GM12872 (cell line): ENCODE measurements around the gene UBALD1.

ENCODE experiments used
- TF ChIP-seq, protein P1 (sequence below): IDR thresholded peaks from 3 replicates; pipeline ENCODE4 v1.5.1; 2011; ENCODE audit warnings: low read depth, mild to moderate bottlenecking, low read length, moderate library complexity; ENCODE audit not compliant: insufficient read depth

UBALD1 gene

GRCh38 chr16:4588386-4588785 is 26.3 kb downstream of the UBALD1 start:
- TF ChIP-seq, protein P1, sequence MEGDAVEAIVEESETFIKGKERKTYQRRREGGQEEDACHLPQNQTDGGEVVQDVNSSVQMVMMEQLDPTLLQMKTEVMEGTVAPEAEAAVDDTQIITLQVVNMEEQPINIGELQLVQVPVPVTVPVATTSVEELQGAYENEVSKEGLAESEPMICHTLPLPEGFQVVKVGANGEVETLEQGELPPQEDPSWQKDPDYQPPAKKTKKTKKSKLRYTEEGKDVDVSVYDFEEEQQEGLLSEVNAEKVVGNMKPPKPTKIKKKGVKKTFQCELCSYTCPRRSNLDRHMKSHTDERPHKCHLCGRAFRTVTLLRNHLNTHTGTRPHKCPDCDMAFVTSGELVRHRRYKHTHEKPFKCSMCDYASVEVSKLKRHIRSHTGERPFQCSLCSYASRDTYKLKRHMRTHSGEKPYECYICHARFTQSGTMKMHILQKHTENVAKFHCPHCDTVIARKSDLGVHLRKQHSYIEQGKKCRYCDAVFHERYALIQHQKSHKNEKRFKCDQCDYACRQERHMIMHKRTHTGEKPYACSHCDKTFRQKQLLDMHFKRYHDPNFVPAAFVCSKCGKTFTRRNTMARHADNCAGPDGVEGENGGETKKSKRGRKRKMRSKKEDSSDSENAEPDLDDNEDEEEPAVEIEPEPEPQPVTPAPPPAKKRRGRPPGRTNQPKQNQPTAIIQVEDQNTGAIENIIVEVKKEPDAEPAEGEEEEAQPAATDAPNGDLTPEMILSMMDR = no peak

GRCh38 chr16:4586291-4586690 is 28.4 kb downstream of the UBALD1 start:
- TF ChIP-seq, protein P1 = no peak

DNA sequence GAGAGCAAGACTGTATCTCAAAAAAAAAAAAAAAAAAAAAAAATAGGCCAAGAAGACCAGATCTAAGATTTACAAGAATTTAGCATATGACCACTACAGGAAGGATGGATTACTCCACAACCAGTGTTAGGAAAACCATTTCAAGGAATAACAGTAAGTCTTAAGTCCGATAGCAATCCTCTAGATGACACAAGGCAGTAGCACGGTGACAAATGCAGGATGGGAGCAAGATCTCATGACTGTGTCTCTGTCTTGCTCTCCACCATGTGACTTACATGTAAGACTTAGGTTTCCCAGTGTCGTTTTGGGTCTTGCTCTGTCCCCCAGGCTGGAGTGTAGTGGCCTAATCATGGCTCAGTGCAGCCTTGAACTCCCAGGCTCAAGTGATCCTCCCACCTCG is 30.8 kb downstream of the UBALD1 start:
- TF ChIP-seq, protein P1 = no peak

GRCh38 chr16:4580250-4580649 is 34.4 kb downstream of the UBALD1 start:
- TF ChIP-seq, protein P1 = no peak

DNA sequence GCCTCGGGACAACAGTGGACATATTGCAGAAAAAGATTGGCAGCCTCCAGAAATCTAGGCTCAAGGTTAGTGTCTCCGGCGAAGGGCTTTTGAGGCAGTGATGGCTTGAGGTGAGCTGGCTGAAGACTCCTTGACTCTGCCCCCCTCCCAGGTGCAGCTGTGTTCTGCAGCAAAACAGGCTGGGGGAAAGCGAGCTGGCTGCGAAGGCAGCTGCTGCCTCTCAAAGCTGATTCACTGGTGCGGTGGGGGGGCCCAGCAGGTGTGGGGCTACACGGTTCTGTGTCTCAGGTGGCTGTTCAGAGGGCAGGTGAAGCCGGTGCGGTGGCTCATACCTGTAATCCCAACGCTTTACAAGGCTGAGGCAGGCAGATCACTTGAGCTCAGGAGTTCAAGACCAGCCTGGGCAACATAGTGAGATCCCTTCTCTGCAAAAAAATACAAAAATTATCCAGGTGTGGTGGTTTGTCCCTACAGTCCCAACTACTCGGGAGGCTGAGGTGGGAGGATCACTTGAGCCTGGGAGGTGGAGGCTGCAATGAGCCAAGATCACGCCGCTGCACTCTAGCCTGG is 35.6 kb downstream of the UBALD1 start:
- TF ChIP-seq, protein P1 = no peak

DNA sequence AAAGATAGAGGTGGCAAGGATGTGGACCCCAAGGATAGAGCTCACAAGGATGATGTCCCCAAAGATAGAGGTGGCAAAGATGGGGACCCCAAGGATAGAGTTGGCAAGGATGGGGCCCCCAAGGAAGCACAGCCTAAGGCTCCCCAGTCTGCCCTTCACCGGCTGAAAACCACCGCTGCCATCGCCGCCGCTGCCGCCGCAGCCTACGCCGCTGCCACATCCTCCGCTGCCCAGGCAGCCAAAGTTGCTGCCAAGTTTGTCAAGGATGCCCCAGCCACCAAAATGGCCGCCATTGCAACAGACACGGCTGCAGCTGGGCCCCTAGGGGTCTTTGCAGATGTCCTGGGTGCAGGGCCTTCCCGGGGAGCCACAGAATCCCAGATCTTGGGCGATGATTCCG is 38.7 kb downstream of the UBALD1 start:
- TF ChIP-seq, protein P1 = no peak

DNA sequence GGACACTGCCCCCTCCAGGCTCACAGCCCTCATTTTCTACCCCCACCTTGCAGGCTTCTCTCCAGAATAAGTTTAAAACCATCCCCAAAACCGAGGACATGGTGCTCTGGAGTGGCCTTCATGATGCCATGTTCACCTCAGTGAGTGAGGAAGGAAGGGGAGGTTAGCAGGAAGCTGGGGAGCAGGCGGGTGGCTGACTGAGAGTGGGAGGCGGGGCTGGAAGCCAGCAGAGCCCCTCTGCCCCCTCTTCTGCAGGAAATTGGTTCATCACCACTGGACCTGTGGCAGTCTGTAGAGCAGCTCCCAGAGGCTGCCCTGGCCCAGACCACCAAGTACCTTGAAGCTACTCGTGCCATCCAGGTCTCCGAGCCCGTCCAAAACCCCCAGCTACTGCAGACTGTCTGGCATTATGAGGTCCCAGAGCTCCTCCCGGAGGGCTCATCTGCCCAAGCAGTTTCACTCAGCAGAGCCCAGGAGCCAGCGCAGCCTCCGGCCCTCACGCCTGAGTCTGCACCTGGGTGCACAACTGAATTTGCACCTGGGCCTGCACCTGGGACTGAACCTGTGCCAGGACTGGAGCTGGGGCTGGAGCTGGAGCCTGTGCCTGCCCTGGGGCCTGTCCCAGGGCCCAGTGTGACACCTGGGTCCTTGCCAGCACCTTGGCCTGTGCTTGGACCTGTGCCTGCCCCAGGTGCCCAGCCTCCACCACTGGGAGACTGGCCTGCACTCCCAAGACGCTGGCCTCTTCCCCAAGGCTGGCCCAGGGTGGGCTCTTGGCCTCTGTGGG is 39.6 kb downstream of the UBALD1 start:
- TF ChIP-seq, protein P1 = 0 out of 3 replicates have a peak, but pooled peaks have one; percentile 12
